RWPE1 (cell line): Measurements from ENCODE around the gene GUF1.

ENCODE experiments used
- CTCF ChIA-PET: fragments of 350-600 bp; sonication (Branson Sonifier 250); formaldehyde crosslinking; extraction: SDS; loops from one replicate; lab custom pipeline; 2021; lab: Yijun Ruan, JAX
- POLR2A ChIA-PET: fragments of 400-600 bp; formaldehyde crosslinking; extraction: SDS; loops from one replicate; lab custom pipeline; 2020; ENCODE audit warnings: antibody characterized with exemption; ENCODE audit not compliant: low non-redundant PET; lab: Yijun Ruan, JAX
- DNase-seq: peaks from one replicate; pipeline ENCODE4 v3.0.0; 2012; ENCODE audit warnings: low spot score
- H3K27ac ChIP-seq: fragments of 450-650 bp; 2 replicates; pipeline ENCODE4 v1.5.1; 2017
- CTCF ChIP-seq: fragments of 450-650 bp; conservative IDR thresholded peaks from 2 replicates; pipeline ENCODE4 v1.5.1; 2017; ENCODE audit warnings: low read depth, mild to moderate bottlenecking

Gene GUF1

GRCh38 chr4:44651425-44651824 is 26.8 kb upstream of the GUF1 start, which contains the start of gene YIPF7:
TSS of gene YIPF7 (minus strand) at chr4:44651625. CDS start at chr4:44650100, 1,525 bp downstream.
- ChIA-PET CTCF (no interaction called here), POLR2A (no interaction called here)
- H3K27ac ChIP-seq: no peak within 1 kb of the TSS
- no peak for TF ChIP-seq CTCF
- DNase-seq: no peak

- no peak for DNase-seq
These were observed 26.2 kb upstream of the GUF1 start for GRCh38 chr4:44652002-44652401.

GRCh38 chr4:44660396-44660795 is 17.8 kb upstream of the GUF1 start:
- no peak for TF ChIP-seq CTCF
- ChIA-PET POLR2A (no interaction called here), CTCF (no interaction called here)
- H3K27ac ChIP-seq: no peak overlapping the region
- no peak for DNase-seq

More at GRCh38 chr4:44652002-44652401, 26.2 kb upstream of the GUF1 start:
- H3K27ac ChIP-seq: no peak overlapping the region
- POLR2A ChIA-PET: no interaction called here
- no peak for TF ChIP-seq CTCF
- CTCF ChIA-PET: no interaction called here

GRCh38 chr4:44661940-44662622 is 16.1 kb upstream of the GUF1 start:
- ChIA-PET POLR2A (no interaction called here), CTCF (no interaction called here)
- H3K27ac ChIP-seq: no peak overlapping the region
- TF ChIP-seq CTCF: no peak
- no peak for DNase-seq

- DNase-seq: no peak
- ChIA-PET POLR2A (no interaction called here), CTCF (no interaction called here)
- no peak for TF ChIP-seq CTCF
- H3K27ac ChIP-seq: no peak overlapping the region
These were observed 15.6 kb upstream of the GUF1 start for GRCh38 chr4:44662623-44663005.

GRCh38 chr4:44663539-44664263 is 14.5 kb upstream of the GUF1 start:
- POLR2A ChIA-PET: no interaction called here
- DNase-seq: no peak
- TF ChIP-seq CTCF: no peak
- CTCF ChIA-PET: no interaction called here
- H3K27ac ChIP-seq: no peak overlapping the region
